GM12891 (cell line): Measurements from ENCODE around the gene DNALI1.

ENCODE experiments used
- PAX5 ChIP-seq: IDR thresholded peaks from 2 replicates; pipeline ENCODE4 v1.6.1; 2011; ENCODE audit warnings: low read length, moderate library complexity, mild to moderate bottlenecking; ENCODE audit not compliant: insufficient read depth, severe bottlenecking
- POLR2A ChIP-seq: IDR thresholded peaks from 2 replicates; pipeline ENCODE4 v1.6.1; 2011; ENCODE audit warnings: low read depth, low read length, control low read depth
- POLR2AphosphoS5 ChIP-seq: IDR thresholded peaks from 2 replicates; pipeline ENCODE4 v1.6.1; 2011; ENCODE audit warnings: low read depth, low read length, control low read depth
- TAF1 ChIP-seq: IDR thresholded peaks from 2 replicates; pipeline ENCODE4 v1.6.1; 2011; ENCODE audit warnings: low read depth, low read length, control low read depth

DNA sequence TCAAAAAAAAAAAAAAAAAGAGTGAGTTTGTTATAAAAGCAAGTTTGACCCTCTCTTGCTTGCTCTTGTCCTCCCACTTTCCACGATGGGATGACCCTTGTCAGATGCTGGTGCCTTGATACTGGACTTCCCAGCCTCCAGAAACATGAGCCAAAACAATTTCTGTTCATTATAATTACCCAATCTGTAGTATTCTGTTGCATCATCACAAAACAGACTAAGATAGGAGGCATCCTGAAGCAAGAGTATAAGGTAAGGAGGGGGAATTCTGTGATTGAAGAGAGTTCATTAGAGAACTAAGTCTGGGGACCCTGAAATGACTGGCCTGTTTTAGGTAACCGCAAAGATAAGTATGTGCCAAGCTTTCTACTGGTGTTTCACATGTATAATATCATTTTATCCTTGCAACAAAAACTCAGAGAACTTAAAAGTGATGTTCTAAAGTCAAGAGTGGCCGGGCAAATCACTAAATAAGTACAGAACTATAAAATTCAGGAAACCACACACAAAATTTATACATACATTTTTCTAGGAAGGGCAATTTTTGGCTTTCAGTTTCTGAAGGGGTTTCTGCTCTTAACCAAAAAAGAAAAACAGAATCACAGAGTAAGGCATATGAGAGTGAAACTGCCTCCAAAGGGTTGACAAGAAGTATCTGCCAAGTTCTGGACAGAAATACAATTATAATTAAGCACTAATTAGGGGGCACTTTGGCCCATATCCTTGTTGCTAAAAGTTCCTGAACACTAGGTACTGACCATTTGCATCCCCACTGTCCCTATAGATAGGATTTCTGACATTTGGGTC is 14.0 kb downstream of the DNALI1 start:
- TF ChIP-seq POLR2A (no peak), PAX5 (no peak), TAF1 (no peak), POLR2AphosphoS5 (no peak)
